M059J (cell line): Measurements from ENCODE around the gene AGTR1. TPM values are rescaled to one million over a fixed set of nuclear protein-coding genes. Genes with fewer than 3 reads are reported as not detected.
"Not testable (repeated sequence)": the region's sequence is repeated elsewhere in the genome, so short reads cannot be mapped to it uniquely, and the experiment has no call there.

Source experiments
- DNase-seq: peaks from one replicate; pipeline ENCODE4 v3.0.0-alpha.2; 2012; ENCODE audit warnings: low read depth
- total RNA-seq: library from RNA; depleted of rRNA; stranded (reverse); fragments of >200 nt; shearing (Covaris generic); gene quantifications from 2 replicates; pipeline ENCODE4 v1.2.3, GENCODE V29; 2014

Gene AGTR1
- total RNA-seq, 1 experiment from 2014 or later = not detected

- DNase-seq = peak; percentile 12
Measured at GRCh38 chr3:148718982-148719862, 21.5 kb downstream of the AGTR1 start.

GRCh38 chr3:148720873-148721272 lies 23.2 kb downstream of the AGTR1 start:
- no peak for DNase-seq

- DNase-seq = peak; percentile 55
Measured at GRCh38 chr3:148723631-148724030, 25.9 kb downstream of the AGTR1 start.

GRCh38 chr3:148727231-148727630 lies 29.5 kb downstream of the AGTR1 start:
- DNase-seq = peak; percentile 49

GRCh38 chr3:148728753-148729152 lies 31.1 kb downstream of the AGTR1 start:
- DNase-seq = no peak

- no peak for DNase-seq
Measured at GRCh38 chr3:148729476-148730055, 31.9 kb downstream of the AGTR1 start.

- no peak for DNase-seq
Measured at GRCh38 chr3:148730676-148731075, 33.0 kb downstream of the AGTR1 start.

- DNase-seq = peak; percentile 9
Measured at GRCh38 chr3:148735597-148735996, 37.9 kb downstream of the AGTR1 start.

GRCh38 chr3:148736086-148736485 lies 38.4 kb downstream of the AGTR1 start:
- DNase-seq = no peak

GRCh38 chr3:148737104-148737530 lies 39.4 kb downstream of the AGTR1 start:
- DNase-seq = no peak

- DNase-seq = no peak
Measured at GRCh38 chr3:148739720-148740119, 42.0 kb downstream of the AGTR1 start.

GRCh38 chr3:148740291-148740690 lies 42.6 kb downstream of the AGTR1 start:
- DNase-seq = no peak

GRCh38 chr3:148741219-148741618 lies 43.5 kb downstream of the AGTR1 start:
- DNase-seq = no peak

GRCh38 chr3:148742118-148742517 lies 44.4 kb downstream of the AGTR1 start:
- no peak for DNase-seq

GRCh38 chr3:148746053-148746452 lies 48.4 kb downstream of the AGTR1 start:
- DNase-seq = no peak

GRCh38 chr3:148748283-148748682 lies 50.6 kb downstream of the AGTR1 start:
- DNase-seq = no peak

GRCh38 chr3:148750296-148750695 lies 52.6 kb downstream of the AGTR1 start:
- no peak for DNase-seq

GRCh38 chr3:148751461-148751860 lies 53.8 kb downstream of the AGTR1 start:
- DNase-seq = no peak

GRCh38 chr3:148753385-148753784 lies 55.7 kb downstream of the AGTR1 start:
- DNase-seq = not testable (repeated sequence)

- DNase-seq = no peak
Measured at GRCh38 chr3:148755570-148755969, 57.9 kb downstream of the AGTR1 start.

- DNase-seq = no peak
Measured at GRCh38 chr3:148756311-148756710, 58.6 kb downstream of the AGTR1 start.

GRCh38 chr3:148757238-148758215 lies 59.8 kb downstream of the AGTR1 start:
- peak; percentile 31 for DNase-seq
